Suprapubic skin (tissue), 4 donors: ENCODE measurements around the gene RGS7. TPM values are rescaled to one million over a fixed set of nuclear protein-coding genes. Genes with fewer than 3 reads are reported as not detected.

ENCODE experiments used
- DNase-seq, 2 donors: peaks; one replicate each; pipeline ENCODE4 v3.0.0-alpha.2; 2019; ENCODE audit warnings: low spot score in 2 of 2
- H3K27ac ChIP-seq: fragments of 200-600 bp; sonication (generic); one replicate; pipeline ENCODE4 v1.5.1; 2019
- H3K27me3 ChIP-seq: fragments of 200-600 bp; sonication (generic); one replicate; pipeline ENCODE4 v1.5.1; 2019
- H3K36me3 ChIP-seq: fragments of 200-600 bp; sonication (generic); one replicate; pipeline ENCODE4 v1.5.1; 2019
- H3K4me1 ChIP-seq: fragments of 200-600 bp; sonication (generic); one replicate; pipeline ENCODE4 v1.5.1; 2019
- H3K4me3 ChIP-seq: fragments of 200-600 bp; sonication (generic); one replicate; pipeline ENCODE4 v1.5.1; 2019; ENCODE audit warnings: mild to moderate bottlenecking
- H3K9me3 ChIP-seq: fragments of 200-600 bp; sonication (generic); one replicate; pipeline ENCODE4 v1.5.1; 2019
- EP300 ChIP-seq: sonication (generic); formaldehyde crosslinking; IDR thresholded peaks from one replicate; pipeline ENCODE4 v1.6.1; 2017; ENCODE audit warnings: antibody characterized with exemption
- POLR2A ChIP-seq, 2 donors: fragments of 450-650 bp; IDR thresholded peaks; one replicate each; pipeline ENCODE4 v1.6.1; 2017; ENCODE audit warnings: antibody characterized with exemption in 2 of 2, mild to moderate bottlenecking in 2 of 2, moderate library complexity in 2 of 2
- POLR2AphosphoS5 ChIP-seq, 3 donors: sonication (generic); formaldehyde crosslinking; IDR thresholded peaks; one replicate each; pipeline ENCODE4 v1.6.1; 2017; ENCODE audit warnings: antibody characterized with exemption in 3 of 3
- WGBS: methylation state at CpG from one replicate; pipeline ENCODE4 v1.1.5; 2018; 5-methylcytosine and 5-hydroxymethylcytosine counted together
- total RNA-seq, 4 donors: library from RNA; depleted of rRNA; stranded (reverse); fragments of >200 nt; gene quantifications; one replicate each; pipeline ENCODE4 v1.1.0, GENCODE V29; 2016
- TF ChIP-seq, protein P1 (sequence below), 2 donors: fragments of 200-600 bp in 1 of 2; fragments of 450-650 bp in 1 of 2; sonication (generic) in 1 of 2; IDR thresholded peaks; one replicate each; pipeline ENCODE4 v1.5.1; 2016 to 2019; ENCODE audit warnings: antibody characterized with exemption in 2 of 2, mild to moderate bottlenecking in 1 of 2, moderate library complexity in 1 of 2

RGS7 gene
- total RNA-seq, 4 donors from 2014 or later: not detected

DNA sequence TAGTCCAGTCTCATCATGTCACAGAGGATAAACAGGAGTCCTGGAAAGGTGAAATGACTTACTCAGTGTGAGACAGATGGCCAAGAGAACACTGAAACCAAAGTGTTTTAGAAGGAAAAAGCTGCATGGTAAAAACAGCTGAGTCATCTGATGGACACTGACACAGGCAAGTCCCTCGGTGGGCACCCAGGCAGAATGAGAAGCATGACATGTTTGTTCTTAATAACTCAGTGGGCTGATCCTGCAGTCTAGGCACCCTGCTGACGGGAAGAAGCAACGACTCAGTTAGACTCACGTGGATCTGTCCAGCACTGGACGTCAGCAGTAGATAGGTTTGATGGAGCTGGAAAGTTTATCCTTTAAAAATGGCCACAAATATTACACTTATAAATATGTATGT is 116.9 kb downstream of the RGS7 start:
- TF ChIP-seq EP300 (no peak), POLR2A (IDR thresholded peaks at IDR 0.05) (no peak), POLR2AphosphoS5 (IDR thresholded peaks at IDR 0.05) (no peak)
- TF ChIP-seq, protein P1, sequence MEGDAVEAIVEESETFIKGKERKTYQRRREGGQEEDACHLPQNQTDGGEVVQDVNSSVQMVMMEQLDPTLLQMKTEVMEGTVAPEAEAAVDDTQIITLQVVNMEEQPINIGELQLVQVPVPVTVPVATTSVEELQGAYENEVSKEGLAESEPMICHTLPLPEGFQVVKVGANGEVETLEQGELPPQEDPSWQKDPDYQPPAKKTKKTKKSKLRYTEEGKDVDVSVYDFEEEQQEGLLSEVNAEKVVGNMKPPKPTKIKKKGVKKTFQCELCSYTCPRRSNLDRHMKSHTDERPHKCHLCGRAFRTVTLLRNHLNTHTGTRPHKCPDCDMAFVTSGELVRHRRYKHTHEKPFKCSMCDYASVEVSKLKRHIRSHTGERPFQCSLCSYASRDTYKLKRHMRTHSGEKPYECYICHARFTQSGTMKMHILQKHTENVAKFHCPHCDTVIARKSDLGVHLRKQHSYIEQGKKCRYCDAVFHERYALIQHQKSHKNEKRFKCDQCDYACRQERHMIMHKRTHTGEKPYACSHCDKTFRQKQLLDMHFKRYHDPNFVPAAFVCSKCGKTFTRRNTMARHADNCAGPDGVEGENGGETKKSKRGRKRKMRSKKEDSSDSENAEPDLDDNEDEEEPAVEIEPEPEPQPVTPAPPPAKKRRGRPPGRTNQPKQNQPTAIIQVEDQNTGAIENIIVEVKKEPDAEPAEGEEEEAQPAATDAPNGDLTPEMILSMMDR (IDR thresholded peaks at IDR 0.05): no peak
- WGBS: 63% methylated on average over 5 of the region's 5 CpGs
- H3K9me3 ChIP-seq: no peaks in the 10 kb centered on the region
- no peaks in the 10 kb centered on the region for H3K36me3 ChIP-seq
- no peak overlapping the region for H3K4me3 ChIP-seq
- no peak for DNase-seq
- H3K27me3 ChIP-seq: no peaks in the 10 kb centered on the region
- H3K27ac ChIP-seq: no peak overlapping the region
- no peaks in the 10 kb centered on the region for H3K4me1 ChIP-seq

DNA sequence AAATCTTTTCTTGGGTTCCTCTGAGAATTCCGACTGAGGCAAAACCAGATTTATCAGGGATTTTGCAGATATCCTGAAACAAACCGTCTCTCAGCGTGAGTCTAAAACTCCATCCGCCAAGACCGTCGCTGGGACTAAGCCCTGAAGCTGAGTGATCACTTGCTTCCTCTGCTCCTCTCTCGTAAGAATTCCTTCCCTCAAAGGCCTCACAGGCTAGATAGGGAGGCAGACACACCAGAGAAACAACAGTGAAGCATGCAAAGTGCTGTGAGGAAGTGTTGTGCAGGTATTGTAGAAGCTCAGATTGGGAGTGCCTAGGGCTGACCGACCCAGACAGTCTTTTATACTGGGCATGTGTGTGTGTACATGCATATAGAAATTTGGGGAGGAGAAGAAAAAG is 119.1 kb downstream of the RGS7 start:
- Histone ChIP-seq H3K4me1 (no peaks in the 10 kb centered on the region), H3K4me3 (no peak overlapping the region), H3K9me3 (no peaks in the 10 kb centered on the region), H3K36me3 (no peaks in the 10 kb centered on the region), H3K27ac (no peak overlapping the region), H3K27me3 (no peaks in the 10 kb centered on the region)
- TF ChIP-seq, protein P1 (IDR thresholded peaks at IDR 0.05): no peak
- no peak for TF ChIP-seq EP300
- no peak for TF ChIP-seq POLR2A (IDR thresholded peaks at IDR 0.05)
- no peak for TF ChIP-seq POLR2AphosphoS5 (IDR thresholded peaks at IDR 0.05)
- no peak for DNase-seq
- 66% methylated on average over 8 of the region's 8 CpGs for WGBS

DNA sequence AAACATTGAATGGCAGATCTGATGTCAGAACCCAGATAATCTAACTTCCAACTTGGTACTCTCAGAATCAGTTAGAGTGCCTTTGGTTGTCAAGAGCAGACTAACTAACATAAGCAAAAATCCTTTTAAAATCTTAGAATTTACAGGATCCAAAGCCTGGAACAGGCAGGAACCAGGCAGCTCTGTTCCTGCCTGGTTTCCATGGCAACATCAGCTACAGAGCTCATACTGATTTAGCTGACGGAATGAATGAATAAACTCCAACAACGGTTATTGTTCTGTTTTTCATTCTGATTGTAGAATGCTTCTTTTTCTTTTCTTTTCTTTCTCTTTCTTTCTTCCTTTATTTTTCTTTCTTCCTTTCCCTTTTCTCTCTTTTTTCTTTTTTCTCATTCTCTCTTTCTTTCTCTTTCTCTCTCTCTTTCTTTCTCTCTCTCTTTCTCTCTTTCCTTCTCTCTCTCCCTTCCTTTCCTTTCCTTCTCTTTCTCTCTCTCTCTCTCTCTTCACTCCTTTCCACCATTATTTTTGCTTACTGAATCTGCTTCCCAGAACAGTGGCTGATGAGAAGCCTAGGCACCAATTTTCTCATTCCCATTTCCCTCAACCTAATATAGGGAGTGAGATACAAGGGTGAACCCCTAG is 121.6 kb downstream of the RGS7 start:
- Histone ChIP-seq H3K27ac (no peak overlapping the region), H3K4me1 (no peaks in the 10 kb centered on the region), H3K36me3 (no peaks in the 10 kb centered on the region), H3K27me3 (no peaks in the 10 kb centered on the region), H3K4me3 (no peak overlapping the region), H3K9me3 (no peaks in the 10 kb centered on the region)
- 18% methylated on average over 2 of the region's 2 CpGs for WGBS
- no peak for TF ChIP-seq EP300
- no peak for TF ChIP-seq POLR2A (IDR thresholded peaks at IDR 0.05)
- no peak for TF ChIP-seq POLR2AphosphoS5 (IDR thresholded peaks at IDR 0.05)
- TF ChIP-seq, protein P1 (IDR thresholded peaks at IDR 0.05): no peak
- no peak for DNase-seq

DNA sequence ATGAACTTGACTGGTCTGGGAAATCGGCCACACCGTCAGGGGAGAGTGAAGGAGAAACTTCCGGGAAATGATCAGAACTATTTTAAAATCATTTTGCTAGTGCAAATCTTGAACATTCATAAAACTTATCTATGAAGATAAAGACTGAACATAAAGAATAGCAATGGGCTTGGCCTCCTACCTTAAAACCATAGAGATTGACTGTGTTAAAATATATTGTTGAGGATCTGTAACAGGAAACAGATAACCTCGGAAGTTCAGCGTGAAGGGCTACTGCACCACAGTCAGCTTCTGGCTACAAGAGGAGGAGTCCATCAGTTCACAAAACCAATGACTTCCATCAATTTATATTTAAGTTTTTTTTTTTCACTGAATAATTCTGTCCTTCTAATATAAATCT is 127.3 kb downstream of the RGS7 start:
- Histone ChIP-seq H3K27me3 (no peaks in the 10 kb centered on the region), H3K4me1 (no peaks in the 10 kb centered on the region), H3K4me3 (no peak overlapping the region), H3K27ac (no peak overlapping the region), H3K9me3 (no peaks in the 10 kb centered on the region), H3K36me3 (no peaks in the 10 kb centered on the region)
- 71% methylated on average over 5 of the region's 5 CpGs for WGBS
- no peak for TF ChIP-seq POLR2AphosphoS5 (IDR thresholded peaks at IDR 0.05)
- no peak for TF ChIP-seq POLR2A (IDR thresholded peaks at IDR 0.05)
- no peak for TF ChIP-seq EP300
- TF ChIP-seq, protein P1 (IDR thresholded peaks at IDR 0.05): no peak
- no peak for DNase-seq

DNA sequence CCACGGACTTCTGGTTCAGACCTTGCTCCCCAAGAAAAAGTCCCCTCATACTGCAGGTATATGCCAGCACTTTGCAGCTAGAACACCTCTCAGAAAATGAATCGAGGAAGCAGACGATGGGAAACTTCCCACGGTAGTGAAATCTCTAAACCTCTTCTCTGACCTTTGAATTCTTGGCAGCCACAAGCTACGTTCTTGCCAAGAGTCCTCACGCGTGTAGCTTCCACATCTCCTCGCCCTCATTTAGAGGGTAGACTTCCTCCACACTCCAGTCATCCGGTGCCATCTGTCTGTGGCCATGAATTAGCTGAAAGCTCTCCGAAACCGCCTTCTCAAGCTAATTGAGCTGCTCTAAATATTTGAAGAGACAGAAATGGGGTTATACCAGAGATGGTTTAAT is 127.8 kb downstream of the RGS7 start:
- H3K4me3 ChIP-seq: no peak overlapping the region
- WGBS: 51% methylated on average over 11 of the region's 11 CpGs

More for the DNA sequence above, 127.8 kb downstream of the RGS7 start:
- TF ChIP-seq, protein P1 (IDR thresholded peaks at IDR 0.05): no peak
- TF ChIP-seq POLR2AphosphoS5 (IDR thresholded peaks at IDR 0.05) (no peak), POLR2A (IDR thresholded peaks at IDR 0.05) (no peak)
- no peaks in the 10 kb centered on the region for H3K4me1 ChIP-seq
- DNase-seq: no peak
- H3K27me3 ChIP-seq: no peaks in the 10 kb centered on the region
- H3K27ac ChIP-seq: no peak overlapping the region
- no peaks in the 10 kb centered on the region for H3K36me3 ChIP-seq
- H3K9me3 ChIP-seq: no peaks in the 10 kb centered on the region
